Hippocampal formation (tissue), 2 donors: ENCODE measurements around the gene DPRX.
"Not testable (repeated sequence)": the region's sequence is repeated elsewhere in the genome, so short reads cannot be mapped to it uniquely, and the experiment has no call there.

Source experiments
- DNase-seq, 2 donors: peaks; one replicate each; lab custom pipeline; 2025; lab: John Stamatoyannopoulos, UW

The DPRX gene

DNA sequence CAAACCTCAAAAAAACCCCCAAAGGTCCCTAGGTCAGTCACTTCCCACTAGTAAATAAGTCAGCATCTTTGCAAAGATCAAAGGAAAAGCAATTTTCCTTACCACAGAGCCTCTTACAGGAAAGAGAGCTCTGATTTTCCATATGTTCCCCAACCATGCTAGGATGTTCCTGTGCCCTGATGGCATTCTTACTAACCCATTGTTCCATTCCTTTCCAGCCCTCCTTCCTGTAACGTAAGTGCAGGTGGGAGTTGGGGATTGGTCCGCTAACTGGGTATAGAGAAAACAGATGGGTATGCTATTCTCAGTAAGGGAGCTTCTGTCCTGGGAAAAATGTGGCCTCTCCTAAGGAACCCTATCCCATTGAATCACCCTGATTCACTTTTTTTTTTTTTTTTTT is 14.3 kb downstream of the DPRX start:
- DNase-seq, result no peak

DNA sequence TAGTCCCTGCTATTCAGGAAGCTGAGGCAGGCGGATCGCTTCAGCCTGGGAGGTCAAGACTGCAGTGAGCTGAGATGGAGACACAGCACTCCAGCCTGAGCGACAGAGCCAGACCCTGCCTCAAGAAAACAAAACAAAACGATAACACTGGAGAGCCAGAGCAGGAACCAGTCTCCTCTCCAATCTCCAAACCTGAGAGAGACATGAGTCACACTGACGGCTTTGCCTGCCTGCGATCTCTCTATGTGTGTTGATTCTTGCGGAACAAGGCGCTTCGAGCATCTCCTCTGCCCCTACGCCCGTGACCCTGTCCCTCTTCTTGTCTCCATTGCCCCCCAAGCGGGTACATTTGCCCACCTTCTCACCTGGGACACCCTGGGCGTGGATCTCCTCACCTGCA is 15.6 kb downstream of the DPRX start:
- DNase-seq, result no peak

DNA sequence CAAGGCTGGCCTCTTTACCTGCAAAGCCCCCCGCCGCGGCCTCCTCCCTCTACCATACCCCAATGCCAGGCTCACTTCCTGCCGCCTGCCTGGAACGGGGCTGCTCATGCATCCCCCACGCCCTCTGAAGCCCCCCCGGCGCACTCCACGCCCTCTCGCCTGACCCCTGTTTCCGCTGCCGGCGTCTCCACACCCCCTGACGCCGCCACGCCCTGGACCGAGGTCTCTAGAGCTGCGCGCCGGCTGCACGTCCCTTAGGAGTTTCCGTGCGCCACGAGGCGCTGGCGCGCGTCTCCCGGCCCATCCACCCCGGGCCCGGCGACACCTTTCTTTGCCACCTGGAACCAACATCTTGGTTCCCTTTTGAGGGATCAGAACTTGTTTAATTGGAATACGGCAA is 16.0 kb downstream of the DPRX start:
- DNase-seq, result no peak

DNA sequence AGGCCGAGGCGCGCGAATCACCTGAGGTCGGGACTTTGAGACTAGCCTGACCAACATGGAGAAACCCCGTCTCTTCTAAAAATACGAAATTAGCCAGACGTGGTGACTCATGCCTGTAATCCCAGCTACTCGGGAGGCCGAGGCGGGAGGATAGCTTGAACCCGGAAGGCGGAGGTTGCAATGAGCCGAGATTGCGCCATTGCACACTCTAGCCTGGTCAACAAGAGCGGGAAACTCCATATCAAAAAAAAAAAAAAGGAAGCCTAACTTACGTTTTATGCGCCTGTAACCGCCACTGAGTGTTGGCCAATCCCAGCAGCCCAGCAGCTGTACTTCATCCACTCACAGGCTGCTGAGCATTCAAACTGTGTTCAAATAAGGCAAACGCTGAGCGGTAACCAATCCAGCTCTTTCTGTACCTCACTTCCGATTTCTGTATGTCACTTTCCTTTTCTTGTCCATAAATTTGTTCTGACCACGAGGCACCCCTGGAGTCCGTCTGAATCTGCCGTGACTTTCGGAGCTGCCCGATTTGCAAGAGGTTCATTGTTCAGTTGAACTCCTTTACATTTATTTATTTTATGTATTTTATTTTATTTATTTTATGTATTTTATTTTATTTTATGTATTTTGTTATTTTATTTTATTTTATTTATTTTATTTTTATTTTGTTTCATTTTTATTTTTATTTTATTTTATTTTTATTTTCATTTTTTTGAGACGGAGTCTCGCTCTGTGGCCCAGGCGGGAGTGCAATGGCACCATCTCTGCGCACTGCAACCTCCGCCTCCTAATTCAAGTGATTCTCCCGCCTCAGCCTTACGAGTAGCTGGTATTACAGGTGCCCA is 18.2 kb downstream of the DPRX start:
- no peak for DNase-seq

DNA sequence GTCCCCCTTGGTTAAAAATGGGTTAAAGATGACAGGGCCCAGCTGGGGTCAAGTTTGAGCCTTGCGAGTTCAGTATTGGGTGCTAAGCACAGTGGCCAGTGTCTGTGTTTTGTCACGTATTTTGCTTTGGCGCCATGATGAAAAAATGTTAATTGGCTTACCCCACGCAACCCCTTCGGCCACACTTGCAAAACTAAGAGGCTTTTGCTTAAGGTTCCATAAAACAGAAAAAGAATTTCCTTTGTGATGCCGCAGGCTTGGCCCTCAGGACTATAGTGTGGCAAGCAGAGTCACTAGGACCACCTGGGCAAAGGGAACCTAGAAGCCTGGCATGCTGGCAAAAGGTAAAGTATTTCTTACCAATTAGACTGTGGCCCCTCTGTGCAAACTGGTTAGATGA is 20.7 kb downstream of the DPRX start:
- no peak for DNase-seq

DNA sequence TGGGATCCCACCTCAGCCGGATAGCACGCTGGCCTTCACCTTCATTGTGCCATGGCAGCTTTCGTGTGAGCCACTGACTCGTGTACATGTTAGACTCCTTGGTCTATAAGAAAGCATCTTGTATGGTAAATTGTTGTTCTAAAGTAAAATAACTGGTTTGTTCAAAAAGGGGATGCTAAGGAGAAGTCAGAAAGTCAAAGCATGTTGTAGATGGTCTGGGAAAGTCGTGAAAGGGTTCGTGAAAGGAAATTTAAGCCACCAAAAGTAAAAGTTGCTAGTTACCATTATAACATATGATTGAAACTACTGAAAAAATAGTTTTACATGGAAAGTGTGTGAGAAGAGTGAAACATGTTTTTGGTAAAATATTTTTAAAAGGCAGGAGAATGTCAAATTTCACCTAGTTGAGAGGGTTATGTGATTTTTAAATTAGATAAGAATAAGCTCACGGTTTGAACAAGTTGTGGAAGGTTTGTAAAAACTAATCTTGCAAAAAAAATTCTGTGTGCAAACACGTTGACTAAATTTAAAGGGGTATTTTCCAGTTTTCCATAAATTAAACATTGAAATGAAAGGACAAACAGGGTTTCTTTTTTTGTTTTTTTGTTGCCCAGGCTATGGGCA is 23.4 kb downstream of the DPRX start:
- no peak for DNase-seq

DNA sequence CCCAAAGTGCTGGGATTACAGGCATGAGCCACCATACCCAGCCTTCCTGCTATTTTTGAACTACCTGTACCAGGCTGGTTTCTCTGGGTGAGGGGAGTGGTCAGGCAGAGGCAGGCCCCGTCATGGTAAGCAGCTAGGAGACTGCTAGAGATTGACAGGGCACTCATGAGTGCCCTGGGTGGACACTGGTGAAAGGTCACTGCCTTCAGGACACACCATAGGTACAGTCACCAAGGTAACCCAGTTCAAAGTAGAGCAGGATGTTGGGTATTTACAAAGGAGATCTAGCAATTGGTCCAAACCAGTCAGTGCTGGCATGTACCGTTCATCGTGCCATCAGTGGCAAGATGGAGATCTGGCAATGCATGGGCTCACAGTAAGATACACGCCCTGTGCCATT is 25.5 kb downstream of the DPRX start:
- no peak for DNase-seq

DNA sequence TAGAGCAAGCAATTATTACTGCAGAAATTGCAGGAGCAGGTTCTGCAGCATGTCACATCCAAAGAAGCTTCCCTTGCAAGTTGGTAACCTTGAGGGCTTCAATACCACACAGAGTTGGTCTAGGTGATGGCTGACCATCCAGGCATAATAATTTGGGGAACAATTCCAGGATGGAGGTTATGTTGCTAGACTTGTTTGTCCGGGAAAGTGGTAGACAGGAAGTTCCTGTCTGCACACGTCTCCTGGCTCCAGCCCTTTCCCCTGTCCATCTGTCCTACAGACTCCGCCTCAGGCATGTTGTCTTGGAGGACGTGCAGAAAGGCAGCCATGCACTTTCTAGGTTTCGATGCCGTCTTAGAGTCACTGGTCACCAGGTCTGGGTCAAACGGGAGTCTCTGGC is 26.0 kb downstream of the DPRX start:
- DNase-seq, result no peak

DNA sequence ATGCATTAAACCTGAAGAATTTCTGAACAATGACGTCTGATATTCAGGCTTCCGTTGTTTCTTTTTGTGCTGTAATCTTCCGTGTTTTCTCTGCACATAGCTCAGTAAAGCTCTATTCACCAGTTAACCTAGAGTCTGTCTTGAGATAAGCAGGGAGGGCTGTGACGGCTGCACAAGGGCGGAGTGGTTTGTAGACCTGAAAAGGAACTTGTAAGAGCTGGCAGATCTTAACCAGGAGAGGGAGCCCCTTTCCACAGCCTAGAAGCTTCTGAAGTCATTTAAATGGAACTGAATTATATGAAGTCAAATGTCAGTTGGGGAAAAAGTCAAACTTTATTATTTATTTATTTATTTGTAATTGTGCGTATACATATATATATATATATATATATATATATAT is 27.5 kb downstream of the DPRX start:
- DNase-seq, result peak; percentile 38 to 57

DNA sequence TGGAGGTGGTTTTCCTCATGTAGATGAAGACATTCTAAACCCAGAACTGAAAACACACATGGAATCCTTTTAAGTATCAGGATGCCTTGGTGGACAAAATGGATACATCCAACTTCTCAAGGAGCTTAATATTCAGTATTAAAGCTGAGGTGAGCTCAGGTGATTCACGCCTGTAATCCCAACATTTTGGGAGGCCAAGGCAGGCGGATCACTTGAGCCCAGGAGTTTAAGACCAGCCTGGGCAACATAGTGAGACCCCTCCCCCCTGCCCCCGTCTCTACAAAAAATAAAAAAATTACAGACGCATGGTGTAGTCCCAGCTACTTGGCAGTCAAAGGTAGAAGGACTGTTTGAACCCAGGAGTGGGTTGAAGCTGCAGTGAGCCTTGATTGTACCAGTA is 28.8 kb downstream of the DPRX start:
- DNase-seq, result no peak

DNA sequence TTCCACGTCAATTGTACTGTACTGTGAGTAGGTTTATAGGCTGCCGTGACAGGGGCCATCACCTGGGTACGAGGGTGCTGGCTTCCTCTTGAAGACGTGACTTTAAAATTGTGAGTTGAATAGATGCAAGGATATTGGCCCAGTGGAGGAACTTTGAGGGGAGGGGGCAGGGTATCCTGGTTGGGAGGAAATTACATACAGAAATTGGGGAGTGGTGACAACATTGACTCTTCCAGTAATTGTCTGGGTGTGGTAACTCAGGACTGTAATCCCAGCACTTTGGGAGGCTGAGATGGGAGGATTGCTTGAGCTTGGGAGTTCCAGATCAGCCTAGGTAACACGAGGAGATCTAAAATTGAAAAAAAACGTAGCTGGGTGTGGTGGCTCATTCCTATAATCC is 30.4 kb downstream of the DPRX start:
- DNase-seq, result no peak

DNA sequence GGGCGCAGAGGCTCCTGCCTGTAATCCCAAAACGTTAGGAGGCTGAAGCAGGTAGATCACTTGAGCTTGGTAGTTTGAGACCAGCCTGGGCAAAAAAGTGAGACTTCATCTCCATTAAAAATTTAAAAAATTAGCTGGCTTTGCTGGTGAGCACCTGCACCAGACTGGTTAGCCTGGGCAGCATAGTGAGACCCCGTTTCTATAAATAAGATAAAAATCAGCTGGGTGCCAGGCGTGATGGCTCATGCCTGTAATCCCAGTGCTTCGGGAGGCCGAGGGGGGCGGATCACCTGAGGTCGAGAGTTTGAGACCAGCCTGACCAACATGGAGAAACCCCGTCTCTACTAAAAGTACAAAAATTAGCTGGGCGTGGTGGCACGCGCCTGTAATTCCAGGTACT is 32.4 kb downstream of the DPRX start:
- DNase-seq, result no peak

DNA sequence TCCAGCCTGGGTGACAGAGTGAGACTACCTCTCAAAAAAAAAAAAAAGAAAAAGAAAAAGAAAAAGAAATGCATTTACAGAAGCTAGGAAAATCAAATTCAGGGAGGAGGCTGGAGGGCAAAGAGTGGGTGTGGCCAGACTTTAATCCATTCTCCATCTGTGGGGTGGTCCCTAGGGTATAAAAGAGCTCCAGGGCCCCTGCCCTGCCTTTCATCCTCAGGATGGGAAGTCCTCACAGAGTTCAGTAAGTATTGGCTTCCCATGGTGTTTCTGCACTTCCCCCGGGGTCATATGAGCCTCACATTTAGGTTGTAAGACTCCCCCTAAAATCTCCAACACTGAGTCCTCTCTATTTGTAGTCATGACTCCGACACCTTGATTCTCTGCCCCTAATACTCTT is 33.0 kb downstream of the DPRX start:
- no peak for DNase-seq

DNA sequence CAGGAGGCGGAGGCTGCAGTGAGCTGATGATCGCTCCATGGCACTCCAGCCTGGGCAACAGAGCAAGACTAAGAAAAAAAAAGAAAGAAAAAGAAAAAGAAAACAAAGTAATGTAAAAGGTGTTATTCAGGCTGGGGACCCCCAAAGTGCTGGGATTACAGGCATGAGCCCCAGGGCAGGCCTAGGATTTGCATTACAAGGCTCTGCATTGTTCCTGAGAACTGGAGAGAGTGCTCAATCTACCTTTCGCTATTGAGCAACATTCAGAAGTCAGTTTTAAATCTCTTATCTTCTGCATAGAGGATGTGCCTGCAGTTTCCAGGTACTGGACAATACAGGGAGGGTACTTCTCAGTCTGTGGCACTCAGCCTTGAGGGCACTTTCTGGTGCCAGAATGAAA is 34.5 kb downstream of the DPRX start:
- not testable (repeated sequence) for DNase-seq

DNA sequence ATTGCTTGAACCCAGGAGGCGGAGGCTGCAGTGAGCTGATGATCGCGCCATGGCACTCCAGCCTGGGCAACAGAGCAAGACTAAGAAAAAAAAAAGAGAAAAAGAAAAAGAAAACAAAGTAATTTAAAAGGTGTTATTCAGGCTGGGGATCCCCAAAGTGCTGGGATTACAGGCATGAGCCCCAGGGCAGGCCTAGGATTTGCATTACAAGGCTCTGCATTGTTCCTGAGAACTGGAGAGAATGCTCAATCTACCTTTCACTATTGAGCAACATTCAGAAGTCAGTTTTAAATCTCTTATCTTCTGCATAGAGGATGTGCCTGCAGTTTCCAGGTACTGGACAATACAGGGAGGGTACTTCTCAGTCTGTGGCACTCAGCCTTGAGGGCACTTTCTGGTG is 37.0 kb downstream of the DPRX start:
- not testable (repeated sequence) for DNase-seq

DNA sequence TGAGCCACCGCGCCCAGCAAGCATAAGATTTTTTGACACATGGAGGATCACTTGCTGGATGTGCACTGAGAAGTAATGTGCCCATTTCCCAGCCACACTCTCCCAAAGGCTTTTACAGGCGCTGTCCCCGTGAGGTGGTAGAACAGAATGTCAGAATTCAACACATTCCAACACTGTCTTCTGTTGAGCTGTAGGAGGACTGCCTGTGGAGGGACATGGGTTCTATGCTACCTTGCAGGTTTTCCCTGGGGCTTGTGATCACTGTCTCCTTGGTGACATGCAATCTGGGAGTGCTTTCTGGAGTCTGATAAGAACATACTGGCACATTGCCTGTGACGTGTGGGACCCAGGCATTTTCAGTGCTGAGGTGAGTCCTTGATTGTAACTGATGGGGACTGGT is 38.5 kb downstream of the DPRX start:
- no peak for DNase-seq

DNA sequence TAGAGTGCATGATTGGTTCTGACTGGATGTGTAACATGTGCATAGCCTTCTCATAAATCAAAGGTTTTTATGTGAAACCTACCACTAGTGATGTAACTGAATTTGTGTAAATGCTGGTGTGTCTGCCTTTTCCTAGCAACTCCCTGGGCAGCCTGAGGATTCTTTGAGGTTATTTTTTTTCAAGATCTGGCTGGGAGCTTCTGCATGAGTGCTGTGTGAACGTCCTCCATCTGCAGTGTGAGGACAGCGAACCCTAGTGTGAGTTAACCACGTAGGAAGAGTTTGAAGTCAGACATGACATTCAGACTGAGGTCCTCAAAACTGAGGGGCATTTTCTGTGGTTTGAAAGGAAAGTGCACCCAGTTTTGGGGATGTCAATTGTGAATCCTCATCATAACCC is 39.9 kb downstream of the DPRX start:
- no peak for DNase-seq
